Measurements from ENCODE around the gene CCDC39. TPM values are rescaled to one million over a fixed set of nuclear protein-coding genes. Genes with fewer than 3 reads are reported as not detected.
"Not testable (repeated sequence)": the region's sequence is repeated elsewhere in the genome, so short reads cannot be mapped to it uniquely, and the experiment has no call there.

Gene CCDC39
- total and polyA plus RNA-seq, 2 experiments from 2014 or later = not detected

DNA sequence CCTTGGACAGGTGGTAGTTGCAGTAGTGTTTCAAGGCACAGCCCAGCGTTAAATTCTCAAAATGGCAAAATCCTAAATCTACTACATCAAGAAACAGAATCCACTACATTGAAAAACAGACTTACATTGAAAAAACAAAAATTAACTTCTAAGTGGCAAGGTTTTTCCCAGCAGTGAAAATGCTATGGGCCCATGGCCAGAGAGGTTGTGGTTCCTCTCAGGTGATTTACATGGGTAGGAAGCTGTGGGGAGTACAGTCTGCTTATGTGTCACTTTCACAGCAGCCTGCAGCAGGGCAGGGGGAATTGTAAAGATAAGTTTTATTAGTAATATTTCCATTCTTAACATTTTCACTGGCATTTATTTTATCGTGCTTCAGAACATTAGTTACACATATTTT, 52.4 kb downstream of the CCDC39 start:
- TF ChIP-seq, protein P1, sequence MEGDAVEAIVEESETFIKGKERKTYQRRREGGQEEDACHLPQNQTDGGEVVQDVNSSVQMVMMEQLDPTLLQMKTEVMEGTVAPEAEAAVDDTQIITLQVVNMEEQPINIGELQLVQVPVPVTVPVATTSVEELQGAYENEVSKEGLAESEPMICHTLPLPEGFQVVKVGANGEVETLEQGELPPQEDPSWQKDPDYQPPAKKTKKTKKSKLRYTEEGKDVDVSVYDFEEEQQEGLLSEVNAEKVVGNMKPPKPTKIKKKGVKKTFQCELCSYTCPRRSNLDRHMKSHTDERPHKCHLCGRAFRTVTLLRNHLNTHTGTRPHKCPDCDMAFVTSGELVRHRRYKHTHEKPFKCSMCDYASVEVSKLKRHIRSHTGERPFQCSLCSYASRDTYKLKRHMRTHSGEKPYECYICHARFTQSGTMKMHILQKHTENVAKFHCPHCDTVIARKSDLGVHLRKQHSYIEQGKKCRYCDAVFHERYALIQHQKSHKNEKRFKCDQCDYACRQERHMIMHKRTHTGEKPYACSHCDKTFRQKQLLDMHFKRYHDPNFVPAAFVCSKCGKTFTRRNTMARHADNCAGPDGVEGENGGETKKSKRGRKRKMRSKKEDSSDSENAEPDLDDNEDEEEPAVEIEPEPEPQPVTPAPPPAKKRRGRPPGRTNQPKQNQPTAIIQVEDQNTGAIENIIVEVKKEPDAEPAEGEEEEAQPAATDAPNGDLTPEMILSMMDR (IDR thresholded peaks at IDR 0.05; ENCODE audit: low read depth, low read length) = no peak
- Histone ChIP-seq H3K9me3 (ENCODE audit: low read depth) (no peaks in the 10 kb centered on the region), H3K27me3 (no peaks in the 10 kb centered on the region), H3K36me3 (no peaks in the 10 kb centered on the region), H3K27ac (no peak overlapping the region), H3K4me1 (ENCODE audit: low read depth) (no peaks in the 10 kb centered on the region), H3K4me3 (no peak overlapping the region)
- no peak for DNase-seq (ENCODE audit: low read depth in 1 of 2, low spot score in 1 of 2)

DNA sequence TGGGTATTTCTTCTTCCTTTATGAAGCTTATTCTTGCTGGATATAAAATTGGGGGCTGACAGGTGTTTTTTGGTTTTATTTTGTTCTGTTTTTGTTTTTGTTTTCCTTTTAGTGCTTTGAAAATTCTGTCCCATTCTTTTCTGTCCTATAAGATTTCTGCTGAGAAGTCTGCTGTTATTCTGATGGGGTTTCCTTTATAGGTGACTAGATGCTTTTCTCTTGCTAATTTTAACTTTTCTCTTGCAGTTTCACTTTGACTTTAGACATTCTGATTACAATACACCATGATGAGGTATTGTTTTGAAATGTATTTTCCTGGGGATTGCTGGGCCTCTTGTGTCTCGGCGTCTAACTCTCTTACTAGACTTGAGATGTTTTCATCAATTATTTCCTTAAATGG, 54.6 kb downstream of the CCDC39 start:
- no peaks in the 10 kb centered on the region for H3K36me3 ChIP-seq
- TF ChIP-seq, protein P1 (IDR thresholded peaks at IDR 0.05; ENCODE audit: low read depth, low read length) = no peak
- no peak overlapping the region for H3K4me3 ChIP-seq
- no peaks in the 10 kb centered on the region for H3K9me3 ChIP-seq (ENCODE audit: low read depth)
- no peaks in the 10 kb centered on the region for H3K27me3 ChIP-seq
- no peaks in the 10 kb centered on the region for H3K4me1 ChIP-seq (ENCODE audit: low read depth)
- DNase-seq (ENCODE audit: low read depth in 1 of 2, low spot score in 1 of 2) = no peak
- no peak overlapping the region for H3K27ac ChIP-seq

DNA sequence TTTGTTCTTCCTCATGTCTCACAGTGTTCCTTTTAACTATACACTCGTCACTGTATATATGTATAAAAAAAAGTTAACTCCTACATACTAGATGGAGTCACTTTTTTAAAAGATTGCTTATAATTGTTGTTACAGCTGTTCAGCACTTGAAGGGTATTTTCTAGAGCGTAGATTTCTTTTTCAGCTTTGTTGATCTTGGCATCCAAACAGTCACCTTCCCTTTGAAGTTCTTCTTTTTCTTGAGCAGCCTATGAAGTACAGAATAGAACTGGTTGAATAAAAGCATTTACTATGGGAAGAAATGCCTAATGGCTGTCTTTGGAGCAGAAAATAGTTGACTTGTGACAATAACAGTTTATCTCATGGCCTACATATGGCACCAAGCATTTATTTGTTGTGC, 59.6 kb downstream of the CCDC39 start:
- Histone ChIP-seq H3K4me1 (ENCODE audit: low read depth) (peaks cover 5% of the 10 kb centered on the region), H3K4me3 (no peak overlapping the region), H3K27me3 (no peaks in the 10 kb centered on the region), H3K36me3 (peaks cover under 1% of the 10 kb centered on the region), H3K9me3 (ENCODE audit: low read depth) (no peaks in the 10 kb centered on the region), H3K27ac (no peak overlapping the region)
- TF ChIP-seq, protein P1 (IDR thresholded peaks at IDR 0.05; ENCODE audit: low read depth, low read length) = no peak
- DNase-seq (ENCODE audit: low read depth in 1 of 2, low spot score in 1 of 2) = no peak

DNA sequence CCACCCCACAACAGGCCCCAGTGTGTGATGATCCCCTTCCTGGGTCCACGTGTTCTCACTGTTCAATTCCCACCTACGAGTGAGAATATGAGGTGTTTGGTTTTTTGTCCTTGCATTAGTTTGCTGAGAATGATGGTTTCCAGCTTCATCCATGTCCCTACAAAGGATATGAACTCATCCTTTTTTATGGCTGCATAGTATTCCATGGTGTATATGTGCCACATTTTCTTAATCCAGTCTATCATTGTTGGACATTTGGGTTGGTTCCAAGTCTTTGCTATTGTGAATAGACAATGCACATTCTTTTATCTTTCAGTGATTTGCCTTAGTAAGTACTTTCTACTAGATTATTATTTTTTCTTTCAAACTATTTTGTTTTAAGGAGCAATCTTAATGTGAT, 60.7 kb downstream of the CCDC39 start:
- DNase-seq (ENCODE audit: low read depth in 1 of 2, low spot score in 1 of 2); H3K9me3 ChIP-seq (ENCODE audit: low read depth); H3K36me3 ChIP-seq; H3K27me3 ChIP-seq; H3K4me3 ChIP-seq; H3K4me1 ChIP-seq (ENCODE audit: low read depth); H3K27ac ChIP-seq: not testable (repeated sequence)

DNA sequence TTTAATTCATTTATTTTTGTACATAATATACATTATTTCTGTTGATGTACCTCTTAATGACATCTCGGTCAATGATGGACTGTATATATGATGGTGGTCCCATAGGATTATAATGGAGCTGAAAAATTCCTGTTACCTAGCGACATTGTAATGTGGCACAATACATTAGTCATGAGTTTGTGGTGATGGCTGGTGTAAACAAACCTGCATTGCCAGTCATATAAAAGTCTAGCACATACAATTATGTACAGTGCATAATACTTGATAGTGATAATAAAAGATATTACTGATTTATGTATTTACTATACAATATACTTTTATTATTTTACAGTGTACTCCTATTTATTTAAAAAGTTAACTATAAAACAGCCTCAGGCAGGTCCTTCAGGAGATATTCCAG, 62.2 kb downstream of the CCDC39 start:
- Histone ChIP-seq H3K4me1 (ENCODE audit: low read depth) (peaks cover 5% of the 10 kb centered on the region), H3K4me3 (no peak overlapping the region), H3K27me3 (no peaks in the 10 kb centered on the region), H3K9me3 (ENCODE audit: low read depth) (no peaks in the 10 kb centered on the region), H3K36me3 (peaks cover 14% of the 10 kb centered on the region), H3K27ac (no peak overlapping the region)
- DNase-seq (ENCODE audit: low read depth in 1 of 2, low spot score in 1 of 2) = no peak
- TF ChIP-seq, protein P1 (IDR thresholded peaks at IDR 0.05; ENCODE audit: low read depth, low read length) = no peak

DNA sequence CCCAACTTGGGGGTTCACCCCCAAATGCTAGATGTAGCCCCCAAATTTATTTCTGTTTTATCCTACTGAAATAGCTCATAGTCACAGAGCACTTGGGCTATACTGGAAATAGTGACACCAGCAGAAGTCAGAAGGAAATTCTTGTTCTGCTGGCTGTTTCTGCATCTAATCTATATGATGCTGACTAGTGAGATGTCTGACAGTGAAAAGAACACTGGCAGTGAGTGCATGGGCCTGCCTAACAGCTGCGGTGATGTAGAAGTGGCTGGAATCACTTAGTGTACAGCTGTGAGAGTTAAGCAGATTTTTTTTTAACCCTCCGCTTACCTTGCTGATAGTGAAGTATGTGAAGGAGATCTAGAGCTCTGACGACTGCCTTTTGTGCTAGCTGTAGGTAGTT, 63.3 kb downstream of the CCDC39 start:
- Histone ChIP-seq H3K27ac (peak overlapping the region; percentile 11), H3K4me3 (no peak overlapping the region), H3K27me3 (no peaks in the 10 kb centered on the region), H3K9me3 (ENCODE audit: low read depth) (no peaks in the 10 kb centered on the region), H3K4me1 (ENCODE audit: low read depth) (peaks cover 5% of the 10 kb centered on the region), H3K36me3 (peaks cover 25% of the 10 kb centered on the region)
- peak in 1 of 2 donors; percentile 55 for DNase-seq (ENCODE audit: low read depth in 1 of 2, low spot score in 1 of 2)
- TF ChIP-seq, protein P1 (IDR thresholded peaks at IDR 0.05; ENCODE audit: low read depth, low read length) = no peak
